Activated CD4-positive, alpha-beta T cell treated with anti-CD3 and anti-CD28 coated beads, Interleukin-2, Interleukin-4, amounts not matched to agents 100 ng/mL and 50 ng/mL, durations not matched to agents 16 hours and 8 hours (primary cell): ENCODE results near the gene TNS4.

ENCODE experiments used
- DNase-seq: peaks from one replicate; pipeline ENCODE4 v3.0.0-alpha.2; 2020; ENCODE audit warnings: low spot score

TNS4 gene

DNA sequence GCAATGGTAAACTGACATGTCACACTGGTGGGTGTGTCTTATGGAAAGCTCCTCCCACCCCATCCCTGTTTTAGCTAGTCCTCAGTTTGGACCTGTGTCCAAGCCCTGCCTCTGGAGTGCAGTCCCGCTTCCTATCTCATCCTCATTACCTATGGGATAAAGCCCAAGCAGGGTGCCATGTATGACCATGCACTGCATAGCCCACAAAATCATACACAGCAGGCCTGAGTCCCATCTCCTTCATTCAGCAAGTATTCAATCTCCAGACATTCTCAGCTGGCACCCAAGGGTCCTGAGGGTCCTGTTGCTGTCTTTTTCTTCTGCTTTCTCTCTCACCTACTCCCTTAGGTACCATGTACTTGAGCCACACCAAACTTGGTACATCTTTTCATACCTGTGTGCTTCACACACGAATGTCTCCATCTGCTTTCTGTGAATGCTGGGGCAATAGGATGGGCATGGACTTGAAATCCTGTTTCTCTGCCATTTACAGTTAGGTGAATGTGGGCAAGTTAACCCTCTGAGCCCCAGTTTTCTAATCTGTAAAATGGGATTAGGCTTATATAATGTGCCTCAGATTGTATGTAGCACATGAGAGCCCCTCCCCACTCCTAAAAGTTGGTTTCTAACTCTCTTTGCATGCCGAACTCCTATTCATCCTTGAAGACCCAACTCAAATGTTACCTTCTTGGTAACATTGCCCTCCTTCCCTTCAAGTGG, 28.5 kb downstream of the TNS4 start:
- DNase-seq = no peak

DNA sequence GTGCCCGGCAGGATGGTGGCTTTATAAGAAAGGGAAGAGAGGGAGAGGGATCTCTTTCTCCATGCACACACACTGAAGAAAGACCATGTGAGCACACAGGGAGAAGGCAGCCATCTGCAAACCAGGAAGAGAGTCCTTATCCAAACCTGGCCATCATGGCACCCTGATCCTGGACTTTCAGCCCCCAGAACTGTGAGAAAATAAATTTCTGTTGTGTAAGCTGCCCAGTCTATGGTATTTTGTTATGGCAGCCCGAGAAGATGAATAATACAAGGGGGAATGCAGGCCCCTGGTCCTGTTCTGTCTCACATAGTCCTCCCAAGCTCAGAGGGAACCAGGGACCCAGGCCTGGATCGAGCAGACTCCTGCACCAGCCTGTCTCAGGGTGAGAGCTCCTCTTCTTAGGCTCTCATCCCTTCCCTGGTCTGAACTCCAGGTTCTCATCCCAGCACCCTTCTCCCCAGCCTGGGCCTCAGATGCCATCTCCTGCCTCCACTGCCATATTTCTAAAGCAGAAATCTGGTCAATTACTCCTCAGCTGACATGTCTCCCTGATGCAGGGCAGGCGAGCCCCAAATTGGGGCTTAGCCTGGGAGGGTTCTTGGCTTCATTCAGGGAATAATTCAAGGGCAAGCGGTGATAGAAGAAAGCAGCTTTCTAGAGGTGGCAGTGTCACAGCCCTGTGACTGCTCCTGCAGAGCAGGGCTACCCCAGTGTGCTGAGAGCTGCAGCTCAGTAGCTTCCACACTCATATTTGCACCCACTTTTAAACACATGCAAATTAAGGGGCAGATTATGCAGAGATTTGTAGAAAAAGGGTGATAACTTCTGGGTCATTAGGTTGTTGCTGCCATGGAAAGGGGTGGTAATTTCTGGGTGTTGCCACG, 29.3 kb downstream of the TNS4 start:
- DNase-seq = no peak

DNA sequence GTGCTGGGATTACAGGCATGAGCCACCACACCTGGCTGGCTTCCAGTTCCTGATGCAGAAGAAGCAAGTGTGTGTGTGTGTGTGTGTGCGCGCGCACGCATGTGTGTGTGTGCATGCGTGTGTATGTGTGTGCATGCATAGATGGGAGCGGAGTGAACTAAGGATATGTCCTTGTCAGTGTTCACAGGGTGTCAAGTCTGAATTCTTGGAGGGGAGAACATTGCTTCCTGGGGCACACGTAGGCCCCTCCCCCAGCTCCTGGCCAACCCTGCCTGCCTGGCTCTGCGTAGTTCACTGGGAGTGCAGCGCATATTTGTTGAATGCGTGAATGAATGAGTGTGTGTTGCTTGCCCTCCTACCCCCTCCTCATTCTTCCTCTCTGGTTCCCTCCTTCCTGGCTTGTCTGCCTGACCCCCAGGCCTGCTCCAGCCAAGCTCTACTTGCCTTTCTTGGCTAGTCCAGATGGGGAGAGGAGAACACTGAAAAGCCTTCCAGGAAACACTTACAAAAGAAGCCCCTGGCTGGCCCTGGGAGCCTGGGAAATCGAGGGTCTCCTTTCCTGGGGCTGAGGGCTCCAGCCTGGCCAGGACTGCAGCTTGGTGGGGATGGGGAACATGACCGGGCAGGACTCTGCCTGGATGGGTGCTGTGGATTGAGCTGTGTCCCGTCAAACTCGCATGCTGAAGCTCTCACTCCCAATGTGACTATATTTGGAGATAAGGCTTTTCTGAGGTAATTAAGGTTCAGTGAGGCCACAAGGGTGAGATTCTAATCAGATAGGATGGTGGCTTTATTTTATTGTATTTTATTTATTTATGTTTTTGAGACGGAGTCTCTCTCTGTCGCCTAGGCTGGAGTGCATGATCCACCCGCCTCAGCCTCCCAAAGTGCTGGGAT, 30.2 kb downstream of the TNS4 start:
- no peak for DNase-seq

- no peak for DNase-seq
Measured at GRCh38 chr17:40469805-40470675, 31.4 kb downstream of the TNS4 start.

- no peak for DNase-seq
Measured at GRCh38 chr17:40468560-40468959, 32.9 kb downstream of the TNS4 start.

DNA sequence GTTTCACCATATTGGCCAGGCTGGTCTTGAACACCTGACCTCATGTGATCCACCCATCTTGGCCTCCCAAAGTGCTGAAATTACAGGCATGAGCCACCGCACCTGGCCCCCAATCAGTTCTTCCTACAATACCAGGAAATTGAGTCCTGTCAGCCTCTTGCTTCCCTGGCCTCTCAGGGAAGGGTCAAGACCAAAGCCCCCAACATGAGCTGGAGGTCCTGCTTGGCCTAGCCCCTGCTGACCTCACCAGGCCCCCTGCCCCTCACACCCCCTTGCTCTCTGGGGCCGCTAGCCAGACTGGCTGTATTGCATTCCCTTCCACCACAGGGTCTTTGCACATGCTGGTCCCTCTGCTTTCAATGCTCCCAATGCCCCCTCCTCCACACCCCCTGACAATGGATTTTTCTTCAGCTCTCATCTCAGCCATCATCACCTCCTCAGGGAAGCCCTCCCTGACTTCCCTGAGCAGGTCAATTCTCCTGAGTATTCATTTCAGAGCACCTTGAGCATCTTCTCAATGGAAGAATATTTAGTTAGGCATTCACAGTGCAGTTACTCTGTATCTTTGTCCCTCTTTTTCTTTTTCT, 34.0 kb downstream of the TNS4 start:
- DNase-seq = no peak

GRCh38 chr17:40466298-40466971, 35.0 kb downstream of the TNS4 start:
- no peak for DNase-seq

DNA sequence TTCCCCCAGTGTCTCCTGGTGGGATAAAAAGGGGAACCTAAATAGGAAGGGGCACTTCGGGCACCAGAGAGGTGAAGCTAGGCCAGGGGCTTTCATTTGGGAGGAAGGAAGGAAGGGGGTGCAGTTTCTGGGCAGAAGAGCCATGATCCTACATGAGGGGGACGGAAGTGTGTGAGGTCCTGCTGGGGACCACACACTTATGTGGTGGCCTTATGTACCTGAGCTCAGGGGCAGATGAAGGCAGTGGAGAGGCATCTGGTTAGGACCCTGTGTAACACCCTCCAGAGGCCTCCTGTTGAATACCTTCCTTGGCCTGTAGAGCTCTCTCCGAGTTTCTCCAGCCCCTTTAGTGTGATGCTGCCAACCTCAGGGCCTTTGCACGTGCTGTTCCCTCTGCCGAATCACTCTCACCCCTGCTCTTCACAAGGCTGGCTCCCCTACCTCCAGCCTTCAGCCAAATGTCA, 37.0 kb downstream of the TNS4 start:
- DNase-seq = no peak

GRCh38 chr17:40463122-40463550, 38.3 kb downstream of the TNS4 start:
- DNase-seq = no peak

DNA sequence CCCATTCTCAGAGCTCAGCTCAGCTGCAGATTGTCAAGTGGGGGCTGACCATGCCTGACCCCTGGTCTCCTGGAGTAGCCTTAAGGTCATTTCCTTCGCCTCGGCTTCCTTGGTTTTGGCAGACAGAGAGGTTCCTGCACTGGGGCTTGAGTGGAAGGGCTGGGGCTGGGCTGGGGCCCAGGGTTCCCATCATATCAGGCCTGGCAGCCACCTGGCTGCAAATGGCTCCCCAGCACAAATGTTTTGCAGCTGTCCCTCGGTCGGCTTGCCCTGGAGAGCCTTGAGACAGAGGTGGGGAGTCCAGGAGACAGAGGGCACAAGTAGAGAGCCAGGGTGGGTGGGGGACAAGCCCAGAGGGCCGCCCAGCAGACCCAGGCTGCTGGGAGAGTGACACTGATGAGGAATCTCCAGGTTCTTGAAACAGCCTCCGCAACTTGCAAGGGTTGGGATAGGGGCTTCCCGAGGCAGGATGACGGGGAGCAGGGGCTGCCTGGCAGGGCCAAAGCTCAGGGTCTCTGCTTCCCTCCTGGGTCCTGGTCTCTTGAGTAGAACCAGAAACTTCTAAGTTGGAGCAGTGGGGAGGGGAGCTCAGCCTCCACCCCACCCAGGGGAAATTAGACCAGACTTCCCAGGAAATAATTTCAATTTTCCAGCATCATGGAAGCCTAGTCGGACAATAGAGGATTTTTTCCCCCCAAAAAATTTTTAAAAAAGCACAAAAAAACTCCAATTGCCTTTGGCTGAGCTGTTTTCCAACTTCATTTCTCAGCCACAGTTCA, 38.9 kb downstream of the TNS4 start:
- no peak for DNase-seq

GRCh38 chr17:40461732-40462342, 39.6 kb downstream of the TNS4 start:
- no peak for DNase-seq

DNA sequence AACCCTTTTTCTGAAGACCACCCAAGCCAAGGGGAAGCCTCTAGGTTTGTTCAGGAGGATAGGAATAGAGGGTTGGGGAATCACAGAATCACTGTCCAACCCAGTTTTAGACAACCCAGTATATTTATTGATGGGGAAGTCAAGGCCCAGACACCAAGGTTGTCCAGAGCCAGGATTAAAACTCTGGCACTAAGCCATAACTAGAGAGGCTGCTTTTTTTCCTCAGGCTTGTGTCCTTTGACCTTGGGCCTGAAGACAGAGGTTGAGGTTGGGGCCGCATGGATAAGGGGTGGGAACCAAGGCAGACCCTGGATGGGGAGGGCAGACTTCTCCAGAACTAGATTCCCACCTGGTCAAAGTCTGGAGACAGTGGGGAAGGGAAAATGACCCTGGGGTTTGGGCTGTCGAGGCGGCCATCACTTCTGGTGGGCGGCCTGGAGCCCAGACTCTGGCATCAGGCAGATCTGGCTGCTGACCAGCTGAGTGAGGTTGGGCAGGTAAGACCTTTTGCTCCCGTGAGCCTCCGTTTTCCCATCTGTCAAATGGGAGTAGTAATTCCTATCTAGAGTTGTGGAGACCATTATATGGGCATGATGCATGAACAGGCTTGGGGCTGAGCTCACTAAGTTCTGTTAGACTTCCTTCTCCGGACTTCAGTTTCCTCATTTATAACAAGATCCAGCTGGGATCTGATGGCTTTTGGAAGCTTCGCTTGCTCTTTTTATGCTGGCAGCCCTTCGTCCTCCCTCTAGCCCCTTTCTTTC, 40.3 kb downstream of the TNS4 start:
- DNase-seq = no peak

DNA sequence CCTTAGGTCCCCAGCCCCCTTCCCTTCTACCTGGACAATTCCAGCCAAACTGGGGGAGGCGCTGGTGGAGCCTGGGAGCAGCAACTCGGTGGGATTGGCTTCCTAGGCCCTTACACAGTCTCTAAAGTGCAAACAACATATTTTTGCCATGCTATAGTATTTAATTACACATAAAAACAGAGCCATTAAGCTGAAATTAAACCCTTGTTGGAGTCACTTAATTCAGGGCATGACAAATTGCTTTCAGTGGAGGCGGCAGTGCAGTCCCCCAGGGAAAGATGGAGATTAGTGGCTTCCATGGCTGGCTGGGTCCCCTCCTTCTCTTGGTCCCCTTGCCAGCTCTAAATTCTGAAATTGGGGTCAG, 40.8 kb downstream of the TNS4 start:
- no peak for DNase-seq

GRCh38 chr17:40459636-40460603, 41.5 kb downstream of the TNS4 start:
- no peak for DNase-seq

DNA sequence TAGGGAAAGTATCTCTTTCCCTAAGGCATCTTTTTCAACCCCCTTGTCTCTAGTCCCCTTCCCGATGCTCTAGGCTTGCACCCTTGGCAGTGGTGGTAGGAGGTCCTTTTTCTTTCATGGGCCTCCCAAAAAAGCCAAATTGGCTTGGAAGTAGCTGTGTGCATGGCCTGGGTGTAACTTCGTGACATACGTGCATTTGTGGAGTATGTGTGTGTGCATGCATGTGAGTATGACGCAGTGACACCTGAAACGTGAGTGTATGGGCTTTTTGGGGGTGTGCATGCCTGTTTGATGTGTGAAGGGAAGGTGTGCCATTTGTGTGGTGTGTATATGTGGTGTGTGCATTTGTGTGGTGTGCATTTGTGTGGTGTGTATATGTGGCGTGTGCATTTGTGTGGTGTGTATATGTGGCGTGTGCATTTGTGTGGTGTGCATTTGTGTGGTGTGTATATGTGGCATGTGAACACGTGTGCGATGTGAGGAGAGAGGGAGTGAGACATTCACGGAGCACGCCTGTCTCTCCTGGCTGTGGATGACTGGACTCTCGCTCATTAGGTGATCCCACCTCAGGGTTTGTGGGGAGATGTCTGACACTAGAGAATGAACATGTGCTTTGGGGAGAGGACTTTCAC, 42.5 kb downstream of the TNS4 start:
- DNase-seq = no peak

DNA sequence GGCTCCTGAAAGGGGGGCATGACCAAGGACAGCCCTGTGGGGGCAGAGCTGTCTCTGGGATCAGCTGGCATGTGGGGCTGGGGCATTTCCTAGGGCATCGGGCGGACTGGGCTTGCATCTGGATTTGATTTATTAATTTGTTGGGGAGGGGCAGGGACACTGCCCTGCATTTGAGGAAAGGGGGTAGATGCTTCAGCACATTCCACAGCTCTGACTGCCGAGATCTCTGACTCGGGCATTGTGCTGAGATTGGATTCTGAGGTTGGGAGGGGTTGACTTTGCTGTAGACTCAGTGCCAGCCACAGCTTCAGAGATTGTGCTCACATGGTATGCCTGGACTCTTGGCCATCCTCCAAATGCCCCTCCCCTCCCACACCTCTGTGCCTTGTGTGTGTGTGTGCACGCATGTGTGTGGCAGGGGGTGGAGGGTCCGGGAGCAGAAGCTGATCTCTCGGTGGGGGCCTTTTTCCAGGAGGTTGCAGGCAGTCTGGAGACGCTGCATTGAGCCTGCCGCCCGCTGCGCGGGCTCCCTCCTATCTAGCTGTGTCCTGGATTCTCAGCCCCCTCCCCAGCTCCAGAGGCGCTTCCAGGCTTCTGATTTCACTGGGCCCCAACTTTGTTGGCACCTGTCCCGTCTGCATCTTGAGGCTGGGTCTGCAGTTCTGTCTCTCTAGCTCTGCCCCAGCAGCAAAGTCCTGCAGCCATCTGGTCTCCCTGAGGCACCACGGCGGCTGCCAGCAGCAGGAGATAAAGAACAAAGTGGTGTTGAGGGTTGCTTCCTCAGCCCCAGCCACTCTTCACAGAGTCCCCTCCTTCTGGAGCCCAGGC, 43.2 kb downstream of the TNS4 start:
- DNase-seq = no peak
